ENCODE data around the gene GREM1. TPM values are rescaled to one million over a fixed set of nuclear protein-coding genes. Genes with fewer than 3 reads are reported as not detected.

Gene GREM1
- total and polyA plus RNA-seq, 2 of the 8 experiments (the other 6 are each of a cell fraction or from before 2014, with no cell fraction given) = 0.12 to 1.1 TPM

- Histone ChIP-seq H2BK5ac (ENCODE audit: low read depth, low read length) (no peak overlapping the region), H3K27ac (ENCODE audit: low read depth, low read length) (no peak overlapping the region), H3K4ac (replicated peaks; ENCODE audit: insufficient read length, low read depth, low read length) (no peak overlapping the region), H2BK15ac (ENCODE audit: low read length) (no peak overlapping the region), H4K5ac (ENCODE audit: insufficient read length, low read depth, low read length) (no peak overlapping the region), H3K4me1 (replicated peaks in 1 of 4; ENCODE audit: control insufficient read depth in 3 of 4, insufficient read depth in 4 of 4, low read length in 3 of 4) (no peaks in the 10 kb centered on the region; a peak in 1 of 7 replicates), H2BK120ac (replicated peaks; ENCODE audit: low read depth, low read length) (no peak overlapping the region), H3K4me2 (ENCODE audit: insufficient read depth in 1 of 2, low read depth in 2 of 2, low read length in 2 of 2) (no peak overlapping the region), H2BK20ac (ENCODE audit: low read length) (no peak overlapping the region), H2AK5ac (ENCODE audit: low read depth, low read length) (no peak overlapping the region), H4K20me1 (replicated peaks in 1 of 2; ENCODE audit: control insufficient read depth in 1 of 2, insufficient read depth in 2 of 2, low read length in 2 of 2) (no peaks in the 10 kb centered on the region), H4K8ac (ENCODE audit: extremely low read depth, insufficient read depth, low read length) (no peak overlapping the region), H4K91ac (replicated peaks; ENCODE audit: insufficient read length, low read length) (no peak overlapping the region), H3K79me2 (ENCODE audit: control insufficient read depth in 1 of 2, insufficient read depth in 2 of 2, low read length in 2 of 2) (no peaks in the 10 kb centered on the region), H2BK12ac (ENCODE audit: low read depth, low read length) (no peak overlapping the region), H3K79me1 (ENCODE audit: low read depth, low read length) (no peaks in the 10 kb centered on the region), H3K4me3 (ENCODE audit: extremely low read depth in 1 of 4, insufficient read depth in 2 of 4, low read depth in 3 of 4, low read length in 4 of 4) (no peak overlapping the region), H3K23ac (ENCODE audit: insufficient read length) (no peak overlapping the region), H3K56ac (replicated peaks; ENCODE audit: insufficient read length, low read depth, low read length) (no peak overlapping the region), H3K36me3 (ENCODE audit: control insufficient read depth in 2 of 4, insufficient read depth in 4 of 4, low read length in 3 of 4) (no peaks in the 10 kb centered on the region), H3K18ac (ENCODE audit: extremely low read depth, low read length) (no peak overlapping the region), H3K9ac (replicated peaks in 1 of 4; ENCODE audit: extremely low read depth in 1 of 4, low read depth in 3 of 4, low read length in 3 of 4) (no peak overlapping the region), H3K9me3 (ENCODE audit: insufficient read depth in 2 of 2, low read depth in 1 of 2, low read length in 1 of 2) (no peaks in the 10 kb centered on the region), H2AFZ (ENCODE audit: low read length) (no peak overlapping the region), H3K27me3 (replicated peaks in 1 of 4; ENCODE audit: control insufficient read depth in 3 of 4, extremely low read depth in 1 of 4, insufficient read depth in 3 of 4, low read length in 3 of 4) (no peaks in the 10 kb centered on the region), H3K23me2 (ENCODE audit: low read depth, low read length) (no peaks in the 10 kb centered on the region), H3K14ac (ENCODE audit: insufficient read length) (no peak overlapping the region)
- DNase-seq (ENCODE audit: low read depth in 1 of 2, low spot score in 2 of 2) (no peak), FAIRE-seq (no peak)
- TF ChIP-seq RXRA (IDR thresholded peaks at IDR 0.05; ENCODE audit: insufficient read depth, low read depth, low read length) = no peak
- TF ChIP-seq NRF1 (IDR thresholded peaks at IDR 0.05; ENCODE audit: low read depth, low read length) = no peak
- TF ChIP-seq RBBP5 (IDR thresholded peaks at IDR 0.05; ENCODE audit: borderline replicate concordance, low read depth, low read length) = no peak
- no peak for TF ChIP-seq ZNF274 (IDR thresholded peaks at IDR 0.05; ENCODE audit: borderline replicate concordance, extremely low read depth, low read length)
- TF ChIP-seq SIRT6 (IDR thresholded peaks at IDR 0.05; ENCODE audit: low read length) = no peak
- no peak for TF ChIP-seq YY1 (IDR thresholded peaks at IDR 0.05; ENCODE audit: low read depth, low read length)
- no peak for TF ChIP-seq SIX5 (IDR thresholded peaks at IDR 0.05; ENCODE audit: low read depth, low read length)
- TF ChIP-seq RAD21 (IDR thresholded peaks at IDR 0.05 in 1 of 2, conservative IDR thresholded peaks at IDR 0.05 in 1 of 2; ENCODE audit: low read depth in 2 of 2, low read length in 2 of 2) = no peak
- no peak for TF ChIP-seq CBX5 (IDR thresholded peaks at IDR 0.05; ENCODE audit: low read depth, low read length)
- TF ChIP-seq KDM4A (IDR thresholded peaks at IDR 0.05; ENCODE audit: low read depth, low read length, severe bottlenecking) = no peak
- WGBS, 2 experiments (ENCODE audit: extremely low coverage in 1 of 2, insufficient coverage in 1 of 2, insufficient read length in 1 of 2, insufficient replicate concordance in 2 of 2, low coverage in 1 of 2, low lambda C conversion rate in 2 of 2, missing lambda C conversion rate in 1 of 2) = 86% methylated on average over 3 of the region's 3 CpGs; no CpG with 5 or more reads in 1 of the 2 experiments
- ChIA-PET CTCF (ENCODE audit: partially characterized antibody) (interaction anchor here (0.6 to 1.5 kb wide), 4 partner anchors 9 to 300 kb away, joined by 3 to 4 read pairs (median 3); no protein-coding TSS in a partner anchor), POLR2A (ENCODE audit: partially characterized antibody) (interaction anchor here (1.0 kb wide), 1 partner anchor 242 kb away, joined by 3 read pairs; no protein-coding TSS in a partner anchor)
Observed at GRCh38 chr15:32694222-32694983, 23.4 kb upstream of the GREM1 start.

All from H1 (cell line).